ACHN (cell line): ENCODE results near the gene DYNC2H1.
A peak's percentile ranks its signal among the peaks of the same experiment; 100 is the strongest.
"Not testable (repeated sequence)": the region's sequence is repeated elsewhere in the genome, so short reads cannot be mapped to it uniquely, and the experiment has no call there.

Experiments used
- DNase-seq: peaks from one replicate; pipeline ENCODE4 v3.0.0-alpha.2; 2015
- in situ Hi-C: cut with HindIII; loops from 2 replicates; pipeline ENCODE4 v1.10.0; 2017; ENCODE audit warnings: low sequenced_read_pairs, low pct_ligation_motif_present, low pct_unique_long_range_greater_than_20kb

Gene DYNC2H1

DNA sequence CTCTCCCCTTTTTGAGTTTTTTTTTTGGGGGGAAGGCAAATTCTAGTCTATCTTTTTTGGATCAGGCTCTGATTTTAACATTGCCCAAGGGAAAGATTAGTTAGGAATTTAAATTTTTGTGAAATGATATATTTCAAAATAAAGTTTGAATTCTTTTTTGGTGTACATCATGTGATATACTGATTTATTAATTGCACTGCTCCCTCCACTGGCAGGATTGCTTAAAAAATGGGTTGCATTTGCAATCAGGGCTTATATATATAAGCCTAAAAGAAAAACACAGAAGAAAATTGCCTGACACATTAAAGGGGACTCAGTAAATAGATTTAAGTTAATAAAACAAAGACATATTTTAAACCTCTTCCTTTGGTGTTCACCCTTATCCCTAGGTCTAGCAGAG is 1.2 kb downstream of the DYNC2H1 start:
- DNase-seq: peak; percentile 45
- in situ Hi-C loops: no loop called here

DNA sequence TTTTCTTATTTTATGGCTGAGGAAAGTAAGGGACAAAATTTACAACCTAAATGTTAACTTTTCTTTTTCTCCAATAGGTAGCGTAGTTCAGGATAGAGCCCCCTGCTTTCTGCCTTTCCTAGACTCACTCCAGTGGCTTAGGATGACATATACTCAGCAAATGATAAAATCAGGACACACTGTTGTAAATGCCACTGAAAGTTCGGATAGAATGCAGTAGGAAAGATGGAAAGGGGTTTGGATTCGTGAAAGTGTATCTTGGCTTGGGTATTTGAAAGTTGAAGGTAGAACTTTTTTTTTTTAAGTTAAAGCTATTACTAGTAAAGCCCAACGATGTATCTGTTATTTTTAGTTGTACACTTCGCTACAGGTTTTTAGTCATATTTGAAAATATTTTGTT is 2.2 kb downstream of the DYNC2H1 start:
- DNase-seq: no peak
- in situ Hi-C loops: no loop called here

DNA sequence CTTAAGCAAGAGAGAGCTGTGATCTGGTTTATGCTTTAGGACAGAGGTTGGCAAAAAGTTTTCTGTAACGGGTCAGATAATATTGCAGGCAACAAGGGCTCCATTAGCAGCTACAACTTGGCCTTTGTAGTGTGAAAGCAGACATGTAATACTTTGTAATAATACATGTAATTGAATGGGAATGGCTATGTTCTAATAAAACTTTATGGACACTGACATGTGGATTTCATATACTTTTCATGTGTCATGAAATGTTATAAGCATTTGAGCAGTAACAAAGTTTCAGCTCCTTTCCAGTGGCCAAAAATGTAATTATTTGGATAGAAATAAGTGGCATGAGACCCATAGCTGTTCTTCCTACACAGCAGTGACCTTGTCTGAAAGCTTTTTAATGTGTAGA is 3.1 kb downstream of the DYNC2H1 start:
- in situ Hi-C loops: no loop called here
- no peak for DNase-seq

DNA sequence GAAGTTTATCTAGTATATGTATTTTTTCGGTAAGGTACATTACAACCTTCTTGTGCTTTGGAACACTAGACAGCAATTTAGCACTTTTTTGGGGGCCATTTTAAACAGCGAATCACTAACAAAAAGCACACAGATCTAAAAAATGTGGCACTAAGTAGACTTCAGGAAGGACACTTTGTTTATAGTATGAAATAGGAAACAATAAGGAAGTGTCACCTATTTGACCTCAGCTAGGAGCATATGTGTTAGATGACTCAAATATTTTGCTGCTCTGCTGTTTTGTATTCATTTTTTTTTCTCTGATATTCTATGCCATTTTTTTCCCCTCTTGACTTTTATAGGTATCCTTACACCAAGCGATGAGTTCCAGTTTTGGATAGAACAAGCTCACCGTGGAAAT is 5.6 kb downstream of the DYNC2H1 start:
- no peak for DNase-seq
- in situ Hi-C loops: no loop called here

DNA sequence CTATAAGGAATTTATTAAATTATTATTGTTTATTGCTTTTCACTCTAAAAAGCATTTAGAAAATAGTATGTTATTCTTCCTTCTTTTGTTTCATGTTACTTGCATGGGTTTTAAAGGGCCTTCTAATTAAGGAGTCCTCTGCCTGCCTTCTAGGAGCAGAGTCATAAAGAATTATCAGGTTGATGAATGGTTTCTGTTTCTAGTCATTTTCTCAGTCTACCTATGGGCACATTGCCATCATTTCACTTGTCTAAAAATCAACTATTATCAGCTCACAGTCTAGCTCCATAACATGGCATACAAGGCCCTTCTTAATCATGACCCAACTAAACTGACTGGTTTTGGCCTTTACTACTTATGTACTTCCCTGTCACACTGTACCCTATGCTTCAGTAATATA is 16.2 kb downstream of the DYNC2H1 start:
- in situ Hi-C loops: no loop called here
- no peak for DNase-seq

DNA sequence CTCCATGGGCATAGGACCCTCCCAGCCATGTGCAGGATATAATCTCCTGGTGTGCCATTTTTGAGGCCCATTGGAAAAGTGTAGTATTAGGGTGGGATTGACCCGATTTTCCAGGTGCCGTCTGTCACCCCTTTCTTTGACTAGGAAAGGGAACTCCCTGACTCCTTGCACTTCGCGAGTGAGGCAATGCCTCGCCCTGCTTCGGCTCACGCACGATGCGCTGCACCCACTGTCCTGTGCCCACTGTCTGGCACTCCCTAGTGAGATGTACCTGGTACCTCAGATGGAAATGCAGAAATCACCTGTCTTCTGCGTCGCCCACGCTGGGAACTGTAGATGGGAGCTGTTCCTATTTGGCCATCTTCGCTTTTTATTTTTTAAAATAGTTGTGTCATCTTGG is 32.8 kb downstream of the DYNC2H1 start:
- DNase-seq, in situ Hi-C loops: not testable (repeated sequence)

DNA sequence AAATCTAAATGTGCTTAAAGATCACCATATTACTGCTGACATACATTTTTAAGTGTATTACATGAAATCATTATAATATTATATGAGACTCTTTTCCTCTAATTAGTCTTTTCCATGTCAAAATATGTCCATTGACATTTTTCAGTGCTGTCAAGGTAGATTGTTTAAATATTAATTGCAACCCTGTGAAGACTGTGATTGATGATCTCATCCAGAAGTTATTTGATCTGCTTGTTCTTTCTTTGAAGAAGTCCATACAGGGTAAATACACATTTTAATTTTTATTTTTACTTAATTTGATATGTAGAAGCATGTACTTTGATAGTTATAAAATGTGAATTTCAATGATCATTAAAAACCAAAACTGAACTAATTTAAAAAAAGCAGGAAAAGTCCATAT is 38.4 kb downstream of the DYNC2H1 start:
- peak; percentile 32 for DNase-seq

DNA sequence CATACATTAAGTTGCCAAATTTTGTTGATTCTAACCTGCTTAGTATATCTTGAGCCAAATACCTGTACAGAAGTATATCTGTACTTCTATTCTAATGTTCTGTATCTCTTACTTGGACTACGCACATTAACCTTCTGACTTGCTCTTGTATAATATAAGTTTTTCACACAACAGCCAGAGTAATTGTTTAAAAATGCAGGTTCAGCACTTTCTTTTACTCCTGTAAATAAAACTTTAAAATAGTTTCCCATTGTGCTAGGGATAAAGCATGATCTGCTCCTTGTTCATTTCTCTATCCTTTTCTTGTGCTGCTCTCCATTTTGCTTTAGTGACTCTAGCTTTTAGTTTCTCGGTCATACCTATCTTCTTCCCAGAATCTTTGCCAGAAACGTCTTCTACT is 48.3 kb downstream of the DYNC2H1 start:
- in situ Hi-C loops: no loop called here

More for the DNA sequence above, 38.4 kb downstream of the DYNC2H1 start:
- in situ Hi-C loops: no loop called here

DNA sequence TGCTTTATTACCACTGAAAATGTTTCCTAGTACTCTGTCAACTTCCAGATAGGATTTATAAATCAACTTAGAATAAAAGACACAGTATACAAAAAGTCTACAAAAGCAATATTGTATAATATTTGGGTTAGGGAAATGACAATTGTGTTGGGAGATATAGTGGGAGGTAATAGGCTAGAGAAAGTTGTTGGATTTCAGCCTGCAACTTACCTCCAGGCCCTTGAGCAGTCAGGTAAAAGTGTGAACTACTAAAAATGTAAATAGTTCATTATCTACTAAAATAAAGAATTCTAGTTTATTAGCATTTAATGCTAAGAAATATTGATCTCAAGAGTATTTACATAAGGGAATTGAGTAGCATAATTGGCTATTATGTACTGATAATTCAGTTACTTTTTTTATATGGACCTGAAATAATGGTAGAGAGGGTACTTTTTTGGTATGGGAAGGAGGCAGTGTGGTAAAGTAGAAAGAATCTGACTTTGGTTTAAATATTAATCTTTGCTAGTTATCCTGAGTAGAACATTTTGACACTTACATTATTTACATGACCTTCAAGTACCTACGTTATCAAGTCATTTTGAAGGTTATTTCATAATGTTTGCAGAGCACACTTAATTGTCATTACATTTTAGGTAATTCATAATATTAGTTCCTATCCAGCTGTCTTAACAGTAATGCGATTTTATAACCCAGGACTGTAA is 55.0 kb downstream of the DYNC2H1 start:
- DNase-seq: no peak
- in situ Hi-C loops: no loop called here

More for the DNA sequence above, 48.3 kb downstream of the DYNC2H1 start:
- no peak for DNase-seq

DNA sequence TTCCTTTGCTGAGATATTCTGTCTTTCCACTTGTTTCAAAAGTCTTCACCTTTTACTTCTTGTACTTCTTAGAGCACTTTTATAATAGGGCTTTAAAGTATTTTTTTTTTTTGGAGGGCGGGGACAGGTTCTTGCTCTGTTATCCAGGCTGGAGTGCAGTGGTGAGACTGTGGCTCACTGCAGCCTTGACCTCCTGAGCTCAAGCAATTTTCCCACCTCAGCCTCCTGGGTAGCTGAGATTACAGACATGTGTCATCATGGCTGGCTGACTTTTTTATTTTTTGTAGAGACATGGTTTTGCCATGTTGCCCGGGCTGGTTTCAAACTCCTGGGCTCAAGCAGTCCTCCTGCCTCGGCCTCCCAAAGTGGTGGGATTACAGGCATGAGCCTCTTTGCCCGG is 57.9 kb downstream of the DYNC2H1 start:
- no peak for DNase-seq
- in situ Hi-C loops: no loop called here

DNA sequence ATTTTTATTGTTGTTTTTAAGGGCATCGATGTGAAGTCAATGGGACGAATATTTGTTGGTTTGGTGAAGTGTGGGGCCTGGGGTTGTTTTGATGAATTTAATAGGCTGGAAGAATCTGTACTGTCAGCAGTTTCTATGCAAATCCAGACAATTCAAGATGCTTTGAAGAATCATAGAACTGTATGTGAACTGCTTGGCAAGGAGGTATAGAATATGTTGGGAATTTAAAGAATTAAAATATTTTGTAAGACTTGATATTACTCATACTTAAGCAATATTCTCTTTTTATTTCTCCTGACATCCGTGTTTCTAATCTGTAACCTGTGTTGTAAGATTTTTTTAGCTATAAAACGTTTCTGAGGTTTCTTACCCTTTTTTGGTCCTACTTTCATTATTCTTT is 61.6 kb downstream of the DYNC2H1 start:
- in situ Hi-C loops: no loop called here
- DNase-seq: no peak

DNA sequence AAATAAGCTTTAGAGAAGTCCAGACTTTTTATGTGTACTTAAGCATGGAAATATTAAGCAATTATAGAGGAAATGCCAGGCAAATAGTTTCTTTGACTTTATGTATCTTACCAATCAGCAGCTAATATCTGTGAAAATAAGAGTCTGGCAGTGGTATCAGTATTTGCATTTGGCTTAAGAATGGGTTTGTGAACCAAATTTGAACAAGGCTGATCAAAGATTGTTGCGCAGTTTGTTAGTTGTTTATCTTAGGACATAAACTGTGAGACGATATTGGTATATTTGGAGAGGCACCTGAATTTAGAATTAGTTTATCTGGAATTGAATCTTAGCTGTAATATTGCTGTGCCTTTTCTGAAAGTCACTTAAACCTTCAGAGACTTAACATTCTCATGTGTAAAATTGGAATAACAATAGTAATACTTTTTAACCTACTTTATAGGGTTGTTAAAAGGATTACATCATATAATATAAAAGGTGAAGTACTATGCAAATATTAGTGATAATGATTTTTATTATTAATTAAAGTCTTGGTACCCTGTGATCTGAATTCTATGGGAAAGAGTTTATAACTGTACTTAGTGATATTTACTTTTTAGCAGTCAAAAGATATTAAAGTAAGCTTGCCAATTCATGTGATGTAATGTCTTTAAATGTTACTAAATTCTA is 66.4 kb downstream of the DYNC2H1 start:
- DNase-seq: no peak
- in situ Hi-C loops: no loop called here

DNA sequence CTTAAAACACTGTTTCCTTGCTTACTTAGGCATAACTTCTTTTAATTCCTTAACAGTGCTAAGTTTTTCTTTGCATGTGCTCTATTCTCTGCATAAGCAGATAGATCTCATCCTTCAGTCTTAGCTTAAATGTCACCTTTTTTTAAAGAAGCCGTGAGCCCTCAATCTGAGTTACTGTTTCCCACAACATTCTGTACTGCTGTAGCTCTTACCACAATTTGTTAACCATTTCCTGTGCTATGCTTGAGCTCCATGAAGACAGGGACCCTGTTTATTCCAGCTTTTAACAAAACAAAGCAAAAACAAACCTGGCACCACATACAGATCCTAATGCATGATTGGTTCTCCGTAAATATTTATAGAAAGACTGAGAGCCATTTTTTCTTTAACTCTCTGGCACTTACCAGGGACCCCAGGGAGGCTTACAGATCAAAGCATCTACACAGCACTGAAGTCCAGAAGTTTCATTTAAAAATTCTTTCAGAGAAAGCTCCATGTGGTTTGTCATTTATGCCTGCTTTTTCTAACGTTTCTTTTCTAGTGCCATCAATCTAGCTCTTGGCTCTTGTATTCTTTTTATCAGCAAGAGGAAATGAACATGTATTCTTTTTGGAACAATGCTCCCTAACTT is 74.9 kb downstream of the DYNC2H1 start:
- in situ Hi-C loops: no loop called here
- DNase-seq: no peak

DNA sequence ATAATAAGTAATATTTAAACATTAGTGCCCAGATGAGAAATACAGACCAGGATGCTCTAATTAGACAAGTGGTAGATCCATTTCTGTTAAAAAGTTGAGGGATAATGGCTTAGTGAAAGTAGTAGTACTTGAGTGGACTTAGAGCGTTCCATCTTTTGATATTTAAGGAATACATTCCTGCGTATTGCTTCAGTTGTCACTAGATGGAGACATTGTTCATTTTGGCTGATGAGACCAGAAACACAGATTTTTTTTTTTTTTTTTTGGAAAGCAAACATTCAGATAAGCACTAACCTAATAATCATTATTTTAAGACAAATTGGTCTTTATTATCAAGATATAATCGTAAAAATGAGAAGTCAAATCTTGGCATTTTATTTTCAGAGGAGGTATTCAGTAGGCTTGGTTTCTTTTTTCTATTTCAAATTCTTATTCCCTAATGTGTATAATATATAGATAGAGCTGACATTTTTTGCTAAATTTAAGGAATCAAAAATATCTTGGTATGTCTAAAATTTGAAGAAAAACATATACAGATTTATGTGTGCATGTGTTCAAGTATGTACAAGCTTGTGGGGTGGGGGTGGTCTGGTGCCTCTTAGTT is 92.9 kb downstream of the DYNC2H1 start:
- in situ Hi-C loops: no loop called here
- peak; percentile 50 for DNase-seq

DNA sequence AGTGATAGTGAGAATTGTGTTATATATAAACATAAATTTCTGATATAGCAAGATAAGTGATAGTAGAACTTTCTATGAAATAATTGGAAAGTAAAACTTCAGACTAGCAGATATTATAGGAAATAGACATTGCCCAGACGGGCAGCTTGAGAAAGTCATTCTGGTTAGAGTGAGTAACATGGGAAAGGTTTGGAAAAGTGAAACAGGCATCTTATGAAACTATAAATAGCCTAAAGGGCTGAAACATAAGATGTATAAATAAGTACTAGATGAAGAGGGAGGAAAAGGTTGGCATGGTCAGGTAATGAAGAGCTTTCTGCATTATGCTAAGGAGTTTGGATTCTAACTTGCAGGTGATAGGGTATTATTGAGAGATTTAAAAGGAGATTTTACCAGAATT is 101.3 kb downstream of the DYNC2H1 start:
- DNase-seq: no peak
- in situ Hi-C loops: no loop called here

DNA sequence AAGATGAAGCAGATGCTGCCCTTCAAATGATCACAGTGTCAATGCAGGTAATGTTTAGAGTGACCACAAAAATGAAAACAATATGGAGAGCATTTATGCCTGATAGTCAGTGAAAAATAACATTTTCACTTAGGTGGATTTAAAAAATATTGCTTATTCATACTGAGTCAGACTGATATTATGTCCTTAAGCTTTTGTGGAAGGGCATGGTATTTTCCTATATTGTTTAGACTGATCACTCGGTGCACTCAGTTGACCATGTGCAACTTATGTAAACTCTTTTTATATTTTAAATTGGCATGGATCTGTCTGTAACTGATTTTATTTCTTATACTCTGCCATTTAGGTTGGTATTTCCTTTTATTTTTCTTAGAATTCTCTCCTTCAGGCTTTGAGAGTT is 106.6 kb downstream of the DYNC2H1 start:
- in situ Hi-C loops: no loop called here
- no peak for DNase-seq

DNA sequence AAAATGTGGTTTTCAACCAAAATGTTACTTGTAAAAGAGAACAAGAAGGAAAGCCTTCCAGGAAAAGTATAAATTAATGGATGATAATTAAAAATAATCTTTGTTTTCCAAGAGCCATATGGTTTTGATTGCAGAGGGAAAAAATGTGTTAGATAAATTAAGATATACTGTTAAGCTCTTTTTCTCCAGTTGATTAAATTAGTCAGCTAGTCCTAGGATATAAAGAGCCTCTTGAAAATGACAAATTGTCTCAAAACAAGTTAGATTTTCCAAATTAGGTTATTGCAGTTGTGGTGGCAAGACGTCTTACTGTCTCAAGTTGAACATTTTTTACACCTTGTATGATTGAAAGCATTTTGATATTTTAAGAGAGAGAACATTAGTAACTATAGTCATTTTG is 110.9 kb downstream of the DYNC2H1 start:
- in situ Hi-C loops: no loop called here

DNA sequence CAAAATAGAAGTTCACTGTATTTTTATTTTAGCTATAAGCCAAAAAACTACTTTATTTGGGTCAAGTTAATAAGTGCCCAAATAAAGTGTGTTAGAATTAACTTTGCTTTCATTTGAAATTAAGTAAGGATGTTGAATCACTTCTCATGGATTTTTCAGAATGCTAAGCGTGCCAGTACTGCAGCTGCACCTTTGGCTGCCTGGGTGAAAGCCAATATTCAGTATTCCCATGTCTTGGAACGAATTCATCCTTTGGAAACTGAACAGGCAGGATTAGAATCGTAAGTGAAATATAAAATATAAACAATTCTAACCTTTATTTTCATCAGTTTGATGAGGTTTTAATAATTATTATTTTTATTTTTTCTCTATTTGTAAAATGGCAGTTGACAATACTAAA is 113.6 kb downstream of the DYNC2H1 start:
- no peak for DNase-seq
- in situ Hi-C loops: no loop called here

More for the DNA sequence above, 110.9 kb downstream of the DYNC2H1 start:
- no peak for DNase-seq

DNA sequence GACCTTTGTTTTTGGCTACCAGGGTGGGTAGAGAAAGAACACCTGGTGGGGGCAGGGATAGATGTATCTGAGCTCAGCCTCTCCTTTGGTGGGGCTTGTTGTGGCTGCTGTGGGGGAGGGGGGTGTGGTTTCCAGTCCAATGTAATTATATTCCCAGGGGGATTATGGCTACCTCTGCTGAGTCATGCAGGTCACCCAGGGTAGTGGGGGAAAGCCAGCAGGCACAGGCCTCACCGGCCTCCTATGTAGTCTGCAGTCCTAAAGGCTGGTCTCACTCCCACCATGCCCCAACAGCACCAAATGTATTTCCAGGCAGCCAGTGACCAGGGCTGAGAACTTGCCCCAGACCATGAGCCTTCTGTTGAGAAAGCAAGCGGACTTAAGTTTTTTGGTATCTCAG is 119.6 kb downstream of the DYNC2H1 start:
- in situ Hi-C loops: no loop called here
- no peak for DNase-seq
